ENCODE measurements around the gene AFG1L.

Gene AFG1L

DNA sequence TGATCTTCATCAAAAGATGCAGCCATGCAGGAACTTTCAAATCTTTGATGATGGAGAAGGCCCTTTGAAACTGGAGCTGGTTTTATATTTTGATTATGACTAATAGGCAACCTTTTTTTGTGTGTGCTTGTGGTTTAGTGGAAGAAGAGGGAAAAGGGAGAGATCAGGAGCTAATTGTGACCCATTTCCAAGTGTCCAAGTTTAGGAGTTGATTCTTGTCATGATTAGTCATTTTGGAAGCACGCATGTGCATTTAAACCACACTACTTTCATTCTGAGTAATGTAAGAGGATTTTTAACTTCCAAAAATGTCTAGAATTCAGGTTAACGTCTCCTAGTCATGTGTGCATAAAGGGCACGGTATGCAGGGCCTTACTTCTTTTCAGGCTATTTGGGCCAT, 269.3 kb downstream of the AFG1L start:
- H3K27me3 ChIP-seq (ENCODE audit: insufficient read depth, low read length, poor library complexity, severe bottlenecking), result no peaks in the 10 kb centered on the region
- H3K9me3 ChIP-seq (ENCODE audit: insufficient read depth, low read depth, low read length), result no peaks in the 10 kb centered on the region
- no peak for TF ChIP-seq EZH2phosphoT487 (IDR thresholded peaks at IDR 0.05; ENCODE audit: borderline replicate concordance)
- TF ChIP-seq, protein P1, sequence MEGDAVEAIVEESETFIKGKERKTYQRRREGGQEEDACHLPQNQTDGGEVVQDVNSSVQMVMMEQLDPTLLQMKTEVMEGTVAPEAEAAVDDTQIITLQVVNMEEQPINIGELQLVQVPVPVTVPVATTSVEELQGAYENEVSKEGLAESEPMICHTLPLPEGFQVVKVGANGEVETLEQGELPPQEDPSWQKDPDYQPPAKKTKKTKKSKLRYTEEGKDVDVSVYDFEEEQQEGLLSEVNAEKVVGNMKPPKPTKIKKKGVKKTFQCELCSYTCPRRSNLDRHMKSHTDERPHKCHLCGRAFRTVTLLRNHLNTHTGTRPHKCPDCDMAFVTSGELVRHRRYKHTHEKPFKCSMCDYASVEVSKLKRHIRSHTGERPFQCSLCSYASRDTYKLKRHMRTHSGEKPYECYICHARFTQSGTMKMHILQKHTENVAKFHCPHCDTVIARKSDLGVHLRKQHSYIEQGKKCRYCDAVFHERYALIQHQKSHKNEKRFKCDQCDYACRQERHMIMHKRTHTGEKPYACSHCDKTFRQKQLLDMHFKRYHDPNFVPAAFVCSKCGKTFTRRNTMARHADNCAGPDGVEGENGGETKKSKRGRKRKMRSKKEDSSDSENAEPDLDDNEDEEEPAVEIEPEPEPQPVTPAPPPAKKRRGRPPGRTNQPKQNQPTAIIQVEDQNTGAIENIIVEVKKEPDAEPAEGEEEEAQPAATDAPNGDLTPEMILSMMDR (conservative IDR thresholded peaks at IDR 0.05; ENCODE audit: low read length), result no peak
- H3K4me1 ChIP-seq (ENCODE audit: insufficient read depth, low read length, poor library complexity, severe bottlenecking), result peaks cover 53% of the 10 kb centered on the region
- H2AFZ ChIP-seq (ENCODE audit: low read length), result no peak overlapping the region
- peaks cover 12% of the 10 kb centered on the region; the same call in 1 of the 2 replicates for H3K36me3 ChIP-seq (ENCODE audit: insufficient read depth, low read length)
- peaks cover 5% of the 10 kb centered on the region; the same call in 1 of the 2 replicates for H3F3A ChIP-seq (ENCODE audit: low read depth)
- H3K9me2 ChIP-seq (replicated peaks; ENCODE audit: low read depth, low read length), result no peaks in the 10 kb centered on the region
- H4K20me1 ChIP-seq (ENCODE audit: insufficient read depth, low read length, poor library complexity, severe bottlenecking), result peaks cover 70% of the 10 kb centered on the region
- peak overlapping the region; percentile 75 for H3K4me2 ChIP-seq (ENCODE audit: low read depth, low read length, poor library complexity, severe bottlenecking)
- H3K4me3 ChIP-seq (ENCODE audit: low read length, poor library complexity, severe bottlenecking), result peak overlapping the region; percentile 68
- H3K9ac ChIP-seq (ENCODE audit: low read depth, low read length, poor library complexity, severe bottlenecking), result no peak overlapping the region
- peaks cover 85% of the 10 kb centered on the region for H3K79me2 ChIP-seq (ENCODE audit: insufficient read depth, low read length)

GRCh38 chr6:108565091-108565766, 270.4 kb downstream of the AFG1L start:
- H3K4me1 ChIP-seq (ENCODE audit: insufficient read depth, low read length, poor library complexity, severe bottlenecking), result peaks cover 53% of the 10 kb centered on the region
- peaks cover 87% of the 10 kb centered on the region for H3K79me2 ChIP-seq (ENCODE audit: insufficient read depth, low read length)

DNA sequence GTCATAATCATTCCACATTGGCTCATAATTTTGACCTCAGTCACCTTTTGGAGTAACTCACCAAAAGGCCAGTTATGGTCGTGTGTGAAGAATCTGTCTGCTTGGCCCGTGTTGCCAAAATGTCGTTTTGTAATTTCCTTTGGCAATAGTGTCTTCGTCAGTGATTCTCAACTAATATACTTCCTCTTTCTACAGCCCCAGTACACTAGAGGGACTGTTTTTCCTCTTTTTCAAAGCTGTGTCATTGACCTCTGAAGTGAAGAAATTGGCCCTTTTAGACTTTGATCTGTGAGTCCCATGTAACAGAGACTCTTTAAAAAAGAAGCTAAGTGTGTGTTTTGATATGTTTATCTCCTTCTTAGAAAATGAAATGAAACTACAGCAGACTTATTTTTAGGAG, 271.0 kb downstream of the AFG1L start:
- H4K20me1 ChIP-seq (ENCODE audit: insufficient read depth, low read length, poor library complexity, severe bottlenecking), result peaks cover 62% of the 10 kb centered on the region

More at GRCh38 chr6:108565091-108565766, 270.4 kb downstream of the AFG1L start:
- no peaks in the 10 kb centered on the region for H3K9me2 ChIP-seq (replicated peaks; ENCODE audit: low read depth, low read length)
- no peaks in the 10 kb centered on the region for H3K9me3 ChIP-seq (ENCODE audit: insufficient read depth, low read depth, low read length)
- H3F3A ChIP-seq (ENCODE audit: low read depth), result peaks cover 5% of the 10 kb centered on the region; the same call in 1 of the 2 replicates
- peaks cover 20% of the 10 kb centered on the region; the same call in 1 of the 2 replicates for H3K36me3 ChIP-seq (ENCODE audit: insufficient read depth, low read length)
- H4K20me1 ChIP-seq (ENCODE audit: insufficient read depth, low read length, poor library complexity, severe bottlenecking), result peaks cover 67% of the 10 kb centered on the region
- H2AFZ ChIP-seq (ENCODE audit: low read length), result no peak overlapping the region
- H3K27me3 ChIP-seq (ENCODE audit: insufficient read depth, low read length, poor library complexity, severe bottlenecking), result no peaks in the 10 kb centered on the region
- peak overlapping the region; percentile 2 for H3K9ac ChIP-seq (ENCODE audit: low read depth, low read length, poor library complexity, severe bottlenecking)
- no peak for TF ChIP-seq EZH2phosphoT487 (IDR thresholded peaks at IDR 0.05; ENCODE audit: borderline replicate concordance)
- TF ChIP-seq, protein P1 (conservative IDR thresholded peaks at IDR 0.05; ENCODE audit: low read length), result no peak
- H3K4me3 ChIP-seq (ENCODE audit: low read length, poor library complexity, severe bottlenecking), result peak overlapping the region; percentile 68
- peak overlapping the region; percentile 75 for H3K4me2 ChIP-seq (ENCODE audit: low read depth, low read length, poor library complexity, severe bottlenecking)

More for the DNA sequence above, 271.0 kb downstream of the AFG1L start:
- Histone ChIP-seq H3K36me3 (ENCODE audit: insufficient read depth, low read length) (peaks cover 27% of the 10 kb centered on the region; the same call in 1 of the 2 replicates), H3K9me2 (replicated peaks; ENCODE audit: low read depth, low read length) (no peaks in the 10 kb centered on the region), H3K27me3 (ENCODE audit: insufficient read depth, low read length, poor library complexity, severe bottlenecking) (no peaks in the 10 kb centered on the region), H3K9ac (ENCODE audit: low read depth, low read length, poor library complexity, severe bottlenecking) (peak overlapping the region; percentile 2), H3K4me2 (ENCODE audit: low read depth, low read length, poor library complexity, severe bottlenecking) (peak overlapping the region; percentile 75), H3K4me1 (ENCODE audit: insufficient read depth, low read length, poor library complexity, severe bottlenecking) (peaks cover 56% of the 10 kb centered on the region), H3K9me3 (ENCODE audit: insufficient read depth, low read depth, low read length) (no peaks in the 10 kb centered on the region), H3K79me2 (ENCODE audit: insufficient read depth, low read length) (peaks cover 87% of the 10 kb centered on the region), H3F3A (ENCODE audit: low read depth) (peaks cover 5% of the 10 kb centered on the region; the same call in 1 of the 2 replicates), H2AFZ (ENCODE audit: low read length) (no peak overlapping the region), H3K4me3 (ENCODE audit: low read length, poor library complexity, severe bottlenecking) (peak overlapping the region; percentile 68)
- TF ChIP-seq EZH2phosphoT487 (IDR thresholded peaks at IDR 0.05; ENCODE audit: borderline replicate concordance), result no peak
- TF ChIP-seq, protein P1 (conservative IDR thresholded peaks at IDR 0.05; ENCODE audit: low read length), result peak; percentile 23

Measured in Loucy (cell line).